ENCODE data around the gene NUP188. TPM values are rescaled to one million over a fixed set of nuclear protein-coding genes. Genes with fewer than 3 reads are reported as not detected.

NUP188 gene
- total and polyA plus RNA-seq, 2 of the 4 experiments (the other 2 are of a cell fraction): 53.0 to 59.1 TPM

GRCh38 chr9:128920381-128921058 lies 27.0 kb upstream of the NUP188 start, which contains the start of gene PHYHD1:
TSS of gene PHYHD1 (plus strand) at chr9:128920982. CDS start at chr9:128922324, 1,342 bp downstream.
- Histone ChIP-seq H4K91ac (ENCODE audit: insufficient read depth, low read depth, low read length) (peak within 1 kb of the TSS; percentile 36), H3K4me1 (ENCODE audit: control insufficient read depth, insufficient read depth, low read length) (peaks cover 17% of the 10 kb centered on the region), H3K9ac (ENCODE audit: low read depth, low read length) (peak within 1 kb of the TSS; percentile 43), H4K8ac (ENCODE audit: low read depth in 2 of 2, low read length in 2 of 2) (peak within 1 kb of the TSS; percentile 43 to 91), H3K79me1 (ENCODE audit: low read depth in 1 of 2, low read length in 2 of 2) (peaks cover 12 to 58% of the 10 kb centered on the region in 2 experiments; a peak in 3 of 4 replicates), H2BK120ac (ENCODE audit: low read depth, low read length) (peak within 1 kb of the TSS; percentile 79), H3K27me3 (ENCODE audit: control insufficient read depth, insufficient read depth, low read length) (no peaks in the 10 kb centered on the region), H2BK20ac (ENCODE audit: low read depth, low read length) (peak within 1 kb of the TSS; percentile 85), H4K20me1 (ENCODE audit: insufficient read depth, low read length) (no peaks in the 10 kb centered on the region), H3K23ac (ENCODE audit: low read depth, low read length) (peak within 1 kb of the TSS; percentile 13), H2BK5ac (ENCODE audit: low read depth, low read length, poor library complexity, severe bottlenecking) (peak within 1 kb of the TSS; percentile 61), H4K5ac (ENCODE audit: low read depth, low read length) (peak within 1 kb of the TSS; percentile 62), H3K56ac (ENCODE audit: extremely low read depth, insufficient read depth, low read length) (no peak within 1 kb of the TSS; the same call in 1 of the 2 replicates), H2AK9ac (replicated peaks; ENCODE audit: low read depth, low read length, poor library complexity) (peak within 1 kb of the TSS; percentile 92), H2BK15ac (ENCODE audit: low read depth, low read length) (peak within 1 kb of the TSS; percentile 74; the same call in 2 of the 3 replicates), H3K14ac (replicated peaks; ENCODE audit: low read depth, low read length) (peak within 1 kb of the TSS; percentile 55), H3K9me3 (ENCODE audit: control insufficient read depth, insufficient read depth, low read length) (no peaks in the 10 kb centered on the region), H3K4ac (ENCODE audit: low read depth, low read length) (peak within 1 kb of the TSS; percentile 77), H3K18ac (ENCODE audit: low read depth, low read length) (peak within 1 kb of the TSS; percentile 1; the same call in 1 of the 2 replicates), H2AK5ac (ENCODE audit: low read depth, low read length) (peak within 1 kb of the TSS; percentile 85), H3K4me3 (ENCODE audit: insufficient read depth, low read depth, low read length) (no peak within 1 kb of the TSS), H3K4me2 (ENCODE audit: low read depth, low read length) (no peak within 1 kb of the TSS; the same call in 1 of the 2 replicates), H3K36me3 (ENCODE audit: control insufficient read depth, insufficient read depth, low read length) (peaks cover 19% of the 10 kb centered on the region), H3K9me1 (ENCODE audit: insufficient read depth, low read length) (peaks cover 22% of the 10 kb centered on the region), H2AFZ (replicated peaks; ENCODE audit: low read length, poor library complexity) (peak within 1 kb of the TSS; percentile 88), H3K27ac (ENCODE audit: insufficient read depth, low read length) (peak within 1 kb of the TSS; percentile 75)
- DNase-seq (peak; percentile 61), ATAC-seq (ENCODE audit: low read depth) (peak; percentile 25; the same call in 1 of the 2 replicates)
- no TSS peak for BruUV-seq (replicated peaks)
- in situ Hi-C loops (cut with MboI; ENCODE audit: low sequenced_read_pairs): no loop called here
- ChIA-PET CTCF (interaction anchor here (0.6 to 0.9 kb wide), 2 partner anchors 8 kb away, joined by 5 to 6 read pairs; no protein-coding TSS in a partner anchor), POLR2A (ENCODE audit: unreplicated experiment) (no interaction called here)
- 48% methylated on average over 6 of the region's 13 CpGs; no CpG with 5 or more reads in 1 of the 2 experiments for WGBS, 2 experiments (ENCODE audit: extremely low coverage in 2 of 2, insufficient read length in 1 of 2)
- TF ChIP-seq RCOR1 (IDR thresholded peaks at IDR 0.05; ENCODE audit: insufficient replicate concordance, low read length): peak; percentile 57
- no peak for TF ChIP-seq RFX5 (IDR thresholded peaks at IDR 0.05; ENCODE audit: low read depth, low read length)
- TF ChIP-seq NFE2L2 (IDR thresholded peaks at IDR 0.05; ENCODE audit: low read depth, low read length): no peak
- TF ChIP-seq MAFK (IDR thresholded peaks at IDR 0.05; ENCODE audit: low read depth, low read length): no peak
- no peak for TF ChIP-seq MAZ (IDR thresholded peaks at IDR 0.05; ENCODE audit: borderline replicate concordance, low read depth, low read length)
- intact Hi-C loops (cut with micrococcal nuclease): no loop called here
- dilution Hi-C loops (cut with HindIII; ENCODE audit: low sequenced_read_pairs, unreplicated experiment): no loop called here
